ENCODE results near the gene ZFR. TPM values are rescaled to one million over a fixed set of nuclear protein-coding genes. Genes with fewer than 3 reads are reported as not detected.
"Not testable (repeated sequence)": the region's sequence is repeated elsewhere in the genome, so short reads cannot be mapped to it uniquely, and the experiment has no call there.

ZFR gene
- total and polyA plus RNA-seq, 11 donors: 18.2 to 79.9 (median 57.8) TPM

DNA sequence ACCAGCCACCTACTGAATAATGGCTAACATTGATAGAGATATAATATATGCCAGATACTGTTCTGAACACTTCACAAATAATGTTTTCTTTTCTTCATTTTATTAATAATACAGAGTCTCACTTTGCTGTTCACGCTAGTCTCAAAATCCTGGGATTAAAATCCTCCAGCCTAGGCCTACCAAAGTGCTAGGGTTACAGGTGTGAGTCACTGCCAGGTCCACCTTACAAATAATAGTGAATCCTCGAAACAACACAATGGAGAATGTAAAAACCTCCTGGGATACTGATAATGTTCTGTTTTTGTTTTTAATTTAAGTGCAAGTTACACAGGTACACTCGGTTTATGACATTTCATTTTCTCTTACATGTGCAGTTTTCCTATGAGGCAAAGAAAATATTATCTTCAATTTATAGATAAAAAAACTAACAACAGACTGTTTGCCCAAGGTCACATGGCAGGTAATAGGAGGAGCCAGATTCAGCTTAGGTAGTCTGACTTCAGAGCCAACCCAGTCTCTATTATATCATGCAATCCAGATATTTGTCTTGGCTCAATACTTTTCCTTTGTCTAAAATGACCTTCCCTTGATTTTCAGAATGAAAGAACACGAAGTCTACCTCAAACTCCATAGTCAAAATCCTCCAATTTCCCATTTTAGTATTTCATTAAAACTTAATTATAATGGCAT lies 7.8 kb downstream of the ZFR start:
- TF ChIP-seq, protein P1, sequence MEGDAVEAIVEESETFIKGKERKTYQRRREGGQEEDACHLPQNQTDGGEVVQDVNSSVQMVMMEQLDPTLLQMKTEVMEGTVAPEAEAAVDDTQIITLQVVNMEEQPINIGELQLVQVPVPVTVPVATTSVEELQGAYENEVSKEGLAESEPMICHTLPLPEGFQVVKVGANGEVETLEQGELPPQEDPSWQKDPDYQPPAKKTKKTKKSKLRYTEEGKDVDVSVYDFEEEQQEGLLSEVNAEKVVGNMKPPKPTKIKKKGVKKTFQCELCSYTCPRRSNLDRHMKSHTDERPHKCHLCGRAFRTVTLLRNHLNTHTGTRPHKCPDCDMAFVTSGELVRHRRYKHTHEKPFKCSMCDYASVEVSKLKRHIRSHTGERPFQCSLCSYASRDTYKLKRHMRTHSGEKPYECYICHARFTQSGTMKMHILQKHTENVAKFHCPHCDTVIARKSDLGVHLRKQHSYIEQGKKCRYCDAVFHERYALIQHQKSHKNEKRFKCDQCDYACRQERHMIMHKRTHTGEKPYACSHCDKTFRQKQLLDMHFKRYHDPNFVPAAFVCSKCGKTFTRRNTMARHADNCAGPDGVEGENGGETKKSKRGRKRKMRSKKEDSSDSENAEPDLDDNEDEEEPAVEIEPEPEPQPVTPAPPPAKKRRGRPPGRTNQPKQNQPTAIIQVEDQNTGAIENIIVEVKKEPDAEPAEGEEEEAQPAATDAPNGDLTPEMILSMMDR (IDR thresholded peaks at IDR 0.05): no peak
- TF ChIP-seq POLR2A (IDR thresholded peaks at IDR 0.05): no peak
- Histone ChIP-seq H3K36me3 (no peaks in the 10 kb centered on the region), H3K27me3 (no peaks in the 10 kb centered on the region), H3K27ac (no peak overlapping the region), H3K9me3 (no peaks in the 10 kb centered on the region), H3K4me3 (no peak overlapping the region), H3K4me1 (peaks cover 0 to 69% (median 33%) of the 10 kb centered on the region in 12 donors)
- 83 to 89% (median 85%) methylated on average over 4 of the region's 4 CpGs for WGBS, 4 donors
- intact Hi-C loops (cut with DNase I): loop anchor here in 1 of 10 donors (1.0 kb wide), 1 partner anchor 31 kb away; no protein-coding TSS in a partner anchor
- DNase-seq (no peak), ATAC-seq (peak in 1 of 4 donors; percentile 48)

DNA sequence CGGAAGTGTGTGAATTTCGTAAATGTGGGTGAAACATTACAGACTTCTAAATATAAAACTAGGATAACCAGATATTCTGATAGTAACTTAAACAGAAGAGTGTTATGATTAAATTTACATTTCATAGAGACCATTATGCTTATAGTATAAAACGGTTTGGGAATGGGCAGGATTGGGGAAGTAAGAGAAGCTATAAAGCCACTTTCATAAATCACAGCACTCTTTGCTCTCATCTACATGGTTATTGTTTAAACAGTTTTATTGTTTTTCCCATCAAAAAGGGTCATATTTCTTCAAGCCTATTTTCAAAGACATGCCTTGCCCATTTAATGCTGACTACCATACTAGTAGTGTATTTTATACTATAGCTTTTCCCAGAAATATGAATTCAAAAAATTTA lies 9.2 kb downstream of the ZFR start:
- no peak overlapping the region for H3K27ac ChIP-seq
- no peaks in the 10 kb centered on the region for H3K27me3 ChIP-seq
- DNase-seq (no peak), ATAC-seq (no peak)
- H3K9me3 ChIP-seq: no peaks in the 10 kb centered on the region
- 87 to 91% (median 89%) methylated on average over 3 of the region's 3 CpGs for WGBS, 4 donors
- H3K4me3 ChIP-seq: no peak overlapping the region
- H3K36me3 ChIP-seq: no peaks in the 10 kb centered on the region
- H3K4me1 ChIP-seq: peaks cover 0 to 65% (median 28%) of the 10 kb centered on the region in 12 donors
- intact Hi-C loops (cut with DNase I): no loop called here
- TF ChIP-seq, protein P1 (IDR thresholded peaks at IDR 0.05): no peak
- TF ChIP-seq POLR2A (IDR thresholded peaks at IDR 0.05): no peak

DNA sequence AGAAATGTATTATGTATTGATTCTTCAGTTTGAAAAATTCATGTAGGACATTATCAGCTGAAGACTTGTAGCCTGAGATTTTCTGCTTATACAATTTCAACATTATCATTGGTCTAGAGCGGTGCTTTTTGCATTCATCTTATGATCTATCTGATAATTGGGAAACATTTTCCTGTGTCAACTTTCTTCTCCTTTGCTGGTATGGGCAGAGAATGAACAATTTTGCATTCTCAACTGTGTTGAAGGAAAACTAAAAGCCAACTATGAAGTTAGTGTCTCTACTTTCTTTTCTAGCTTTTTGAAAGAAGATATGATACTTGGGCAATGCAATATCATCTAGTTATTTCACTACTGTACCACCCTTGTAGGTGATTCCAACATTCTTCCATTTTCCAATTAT lies 10.3 kb downstream of the ZFR start:
- 44 to 98% (median 75%) methylated on average over 1 of the region's 1 CpG for WGBS, 4 donors
- peaks cover 0 to 60% (median 25%) of the 10 kb centered on the region in 12 donors for H3K4me1 ChIP-seq
- intact Hi-C loops (cut with DNase I): loop anchor here in 1 of 10 donors (5.0 kb wide), 1 partner anchor 173 kb away; no protein-coding TSS in a partner anchor

DNA sequence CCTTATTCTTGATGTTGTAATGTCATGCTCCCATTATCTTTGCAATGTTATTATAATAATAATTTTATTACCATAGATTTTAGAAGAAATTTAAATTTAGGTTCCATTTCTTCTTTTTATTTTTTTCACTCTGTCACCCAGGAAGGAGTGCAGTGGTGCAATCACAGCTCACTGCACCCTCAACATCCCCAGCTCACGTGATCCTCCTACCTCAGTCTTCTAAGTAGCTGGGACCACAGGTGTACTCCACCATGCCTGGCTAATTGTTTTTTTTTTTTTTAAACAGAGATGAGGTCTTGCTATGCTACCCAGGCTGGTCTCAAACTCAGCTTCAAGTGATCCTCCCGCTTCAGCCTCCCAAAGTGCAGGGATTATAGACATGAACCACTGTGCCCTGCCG lies 11.9 kb downstream of the ZFR start:
- no peak for ATAC-seq
- H3K4me1 ChIP-seq: peaks cover 0 to 49% (median 17%) of the 10 kb centered on the region in 12 donors
- TF ChIP-seq, protein P1 (IDR thresholded peaks at IDR 0.05): no peak
- TF ChIP-seq POLR2A (IDR thresholded peaks at IDR 0.05): no peak
- no peaks in the 10 kb centered on the region for H3K9me3 ChIP-seq
- no peak overlapping the region for H3K4me3 ChIP-seq
- intact Hi-C loops (cut with DNase I): loop anchor here in 1 of 10 donors (5.0 kb wide), 1 partner anchor 175 kb away; no protein-coding TSS in a partner anchor
- DNase-seq: no peak
- peaks cover 0 to 14% (median 3%) of the 10 kb centered on the region in 9 donors for H3K36me3 ChIP-seq
- WGBS, 4 donors: 96 to 99% (median 97%) methylated on average over 3 of the region's 3 CpGs
- H3K27ac ChIP-seq: no peak overlapping the region
- H3K27me3 ChIP-seq: no peaks in the 10 kb centered on the region

More for the DNA sequence above, 10.3 kb downstream of the ZFR start:
- ATAC-seq: no peak
- peaks cover 0 to 5% (median 0%) of the 10 kb centered on the region in 9 donors for H3K36me3 ChIP-seq
- H3K4me3 ChIP-seq: no peak overlapping the region
- no peaks in the 10 kb centered on the region for H3K27me3 ChIP-seq
- H3K27ac ChIP-seq: no peak overlapping the region
- DNase-seq: no peak
- TF ChIP-seq, protein P1 (IDR thresholded peaks at IDR 0.05): no peak
- TF ChIP-seq POLR2A (IDR thresholded peaks at IDR 0.05): no peak
- no peaks in the 10 kb centered on the region for H3K9me3 ChIP-seq

DNA sequence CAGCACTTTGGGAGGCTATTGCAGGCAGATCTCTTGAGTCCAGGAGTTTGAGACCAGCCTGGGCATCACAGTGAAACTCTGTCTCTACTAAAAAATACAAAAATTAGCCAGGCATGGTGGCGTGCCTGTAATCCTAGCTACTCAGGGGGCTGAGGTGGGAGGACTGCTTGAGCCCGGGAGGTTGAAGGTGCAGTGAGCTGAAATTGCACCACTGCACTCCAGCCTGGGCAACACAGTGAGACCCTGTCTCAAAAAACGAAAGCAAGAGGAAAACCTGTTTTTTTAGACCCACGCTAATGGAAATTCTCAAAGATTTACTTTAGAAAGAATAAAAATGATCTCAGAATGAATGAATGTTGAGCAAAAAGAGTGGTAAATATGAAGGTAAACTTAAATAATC lies 13.7 kb downstream of the ZFR start:
- not testable (repeated sequence) for H3K4me3 ChIP-seq, H3K27ac ChIP-seq, ATAC-seq, DNase-seq, H3K27me3 ChIP-seq
- intact Hi-C loops (cut with DNase I): loop anchor here in 1 of 10 donors (5.0 kb wide), 1 partner anchor 176 kb away; no protein-coding TSS in a partner anchor
- Histone ChIP-seq H3K9me3 (peaks cover 0 to 16% (median 7%) of the 10 kb centered on the region in 12 donors), H3K36me3 (peaks cover 0 to 19% (median 3%) of the 10 kb centered on the region in 9 donors), H3K4me1 (peaks cover 0 to 37% (median 6%) of the 10 kb centered on the region in 12 donors)
- 90 to 94% (median 92%) methylated on average over 4 of the region's 4 CpGs for WGBS, 4 donors
